ENCODE data around the gene ANKRD33B. TPM values are rescaled to one million over a fixed set of nuclear protein-coding genes. Genes with fewer than 3 reads are reported as not detected.

Gene ANKRD33B
- total RNA-seq, 3 donors from 2014 or later, result 3.3 to 5.3 (median 3.8) TPM

- H3K36me3 ChIP-seq, result no peaks in the 10 kb centered on the region
- H3K9me3 ChIP-seq, result no peaks in the 10 kb centered on the region
- H3K27ac ChIP-seq, result no peak overlapping the region
- H3K4me1 ChIP-seq, result no peaks in the 10 kb centered on the region
- intact Hi-C loops (cut with DNase I; ENCODE audit: low total_unique reads), result no loop called here
- TF ChIP-seq CTCF (IDR thresholded peaks at IDR 0.05) (no peak), POLR2A (IDR thresholded peaks at IDR 0.05) (no peak), POLR2AphosphoS5 (IDR thresholded peaks at IDR 0.05) (no peak)
- H3K27me3 ChIP-seq, result peaks cover 0 to 12% of the 10 kb centered on the region in 2 donors
- no peak overlapping the region for H3K4me3 ChIP-seq
- no peak for DNase-seq (ENCODE audit: low spot score in 2 of 2)
Measured at GRCh38 chr5:10648806-10649665, 85.2 kb downstream of the ANKRD33B start.

DNA sequence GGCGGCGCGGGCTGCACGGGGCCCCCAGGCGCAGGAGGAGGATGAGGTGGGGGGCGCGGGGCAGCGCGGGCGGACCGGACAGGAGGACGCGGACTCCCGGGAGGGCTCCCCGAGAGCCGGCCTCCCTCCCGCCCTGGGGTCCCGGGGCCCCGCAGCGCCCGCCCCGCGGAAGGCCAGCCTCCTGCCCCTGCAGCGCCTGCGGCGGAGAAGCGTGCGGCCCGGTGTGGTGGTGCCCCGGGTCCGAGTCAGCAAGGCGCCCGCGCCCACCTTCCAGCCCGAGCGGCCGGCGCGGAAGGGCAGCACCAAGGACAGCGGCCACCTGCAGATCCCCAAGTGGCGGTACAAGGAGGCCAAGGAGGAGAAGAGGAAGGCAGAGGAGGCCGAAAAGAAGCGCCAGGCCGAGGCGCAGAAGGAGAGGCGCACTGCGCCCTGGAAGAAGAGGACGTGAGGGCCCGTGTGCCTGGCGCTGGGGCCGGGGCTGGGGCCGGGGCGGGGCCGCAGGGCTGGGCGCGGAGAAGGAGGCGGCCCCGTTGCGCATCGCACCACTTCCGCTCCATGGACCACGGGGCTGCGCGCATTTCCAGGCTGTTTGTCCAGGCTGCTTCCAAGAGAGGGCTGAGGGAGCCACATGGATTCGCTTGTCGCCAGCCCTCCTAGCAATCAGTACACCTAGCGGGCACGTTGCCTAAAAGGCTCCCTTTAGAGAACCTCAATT lies 86.0 kb downstream of the ANKRD33B start:
- Histone ChIP-seq H3K36me3 (no peaks in the 10 kb centered on the region), H3K4me1 (no peaks in the 10 kb centered on the region), H3K27me3 (peaks cover 0 to 12% of the 10 kb centered on the region in 2 donors), H3K4me3 (no peak overlapping the region), H3K27ac (no peak overlapping the region), H3K9me3 (no peaks in the 10 kb centered on the region)
- DNase-seq (ENCODE audit: low spot score in 2 of 2), result no peak
- TF ChIP-seq POLR2AphosphoS5 (IDR thresholded peaks at IDR 0.05) (no peak), CTCF (IDR thresholded peaks at IDR 0.05) (no peak), POLR2A (IDR thresholded peaks at IDR 0.05) (no peak)
- intact Hi-C loops (cut with DNase I; ENCODE audit: low total_unique reads), result no loop called here

- intact Hi-C loops (cut with DNase I; ENCODE audit: low total_unique reads), result no loop called here
- no peak for TF ChIP-seq CTCF (IDR thresholded peaks at IDR 0.05)
- Histone ChIP-seq H3K27ac (no peak overlapping the region), H3K4me3 (no peak overlapping the region), H3K27me3 (peaks cover 0 to 12% of the 10 kb centered on the region in 2 donors), H3K9me3 (no peaks in the 10 kb centered on the region), H3K4me1 (no peaks in the 10 kb centered on the region), H3K36me3 (no peaks in the 10 kb centered on the region)
- no peak for DNase-seq (ENCODE audit: low spot score in 2 of 2)
Measured at GRCh38 chr5:10652151-10652550, 88.3 kb downstream of the ANKRD33B start.

DNA sequence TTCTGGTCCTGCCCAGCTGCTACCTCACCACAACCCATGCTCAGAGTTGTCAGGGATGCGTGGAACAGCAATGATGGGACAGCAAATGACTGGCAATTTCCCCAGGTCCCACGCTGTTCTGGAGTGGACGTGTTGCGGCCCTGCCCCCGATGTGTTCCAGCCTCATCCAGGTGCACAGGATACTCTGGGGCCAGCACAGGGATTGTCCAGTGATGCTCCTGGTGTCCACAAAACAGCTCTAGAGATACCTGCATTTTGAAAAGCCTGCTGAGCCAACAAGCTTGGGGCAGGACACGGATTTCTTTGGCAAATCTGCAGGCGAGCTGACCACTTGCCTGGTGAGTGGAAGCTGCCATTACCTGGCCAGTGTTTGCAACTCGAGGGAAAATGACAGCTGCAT lies 88.7 kb downstream of the ANKRD33B start:
- intact Hi-C loops (cut with DNase I; ENCODE audit: low total_unique reads), result no loop called here
- no peak for TF ChIP-seq POLR2AphosphoS5 (IDR thresholded peaks at IDR 0.05)
- no peak for TF ChIP-seq POLR2A (IDR thresholded peaks at IDR 0.05)
- TF ChIP-seq CTCF (IDR thresholded peaks at IDR 0.05), result no peak
- H3K27me3 ChIP-seq, result peaks cover 0 to 12% of the 10 kb centered on the region in 2 donors
- H3K9me3 ChIP-seq, result no peaks in the 10 kb centered on the region
- no peak overlapping the region for H3K27ac ChIP-seq
- no peaks in the 10 kb centered on the region for H3K4me1 ChIP-seq
- no peak for DNase-seq (ENCODE audit: low spot score in 2 of 2)
- no peaks in the 10 kb centered on the region for H3K36me3 ChIP-seq
- H3K4me3 ChIP-seq, result no peak overlapping the region

GRCh38 chr5:10653043-10653442 lies 89.2 kb downstream of the ANKRD33B start:
- no peak for TF ChIP-seq POLR2AphosphoS5 (IDR thresholded peaks at IDR 0.05)
- Histone ChIP-seq H3K27me3 (peaks cover 0 to 12% of the 10 kb centered on the region in 2 donors), H3K27ac (no peak overlapping the region), H3K4me3 (no peak overlapping the region), H3K9me3 (no peaks in the 10 kb centered on the region), H3K36me3 (no peaks in the 10 kb centered on the region), H3K4me1 (no peaks in the 10 kb centered on the region)
- no peak for DNase-seq (ENCODE audit: low spot score in 2 of 2)
- intact Hi-C loops (cut with DNase I; ENCODE audit: low total_unique reads), result no loop called here

Measured in breast epithelium (tissue), 4 donors.